DMS153 treated with DMSO at 0.1 percent for 48 hours (cell line): Measurements from ENCODE around the gene CCDC24.
A peak's percentile ranks its signal among the peaks of the same experiment; 100 is the strongest.

Source experiments
- DNase-seq: peaks from one replicate; lab custom pipeline; 2025; ENCODE audit not compliant: unreplicated experiment; lab: John Stamatoyannopoulos, UW

The CCDC24 gene

DNA sequence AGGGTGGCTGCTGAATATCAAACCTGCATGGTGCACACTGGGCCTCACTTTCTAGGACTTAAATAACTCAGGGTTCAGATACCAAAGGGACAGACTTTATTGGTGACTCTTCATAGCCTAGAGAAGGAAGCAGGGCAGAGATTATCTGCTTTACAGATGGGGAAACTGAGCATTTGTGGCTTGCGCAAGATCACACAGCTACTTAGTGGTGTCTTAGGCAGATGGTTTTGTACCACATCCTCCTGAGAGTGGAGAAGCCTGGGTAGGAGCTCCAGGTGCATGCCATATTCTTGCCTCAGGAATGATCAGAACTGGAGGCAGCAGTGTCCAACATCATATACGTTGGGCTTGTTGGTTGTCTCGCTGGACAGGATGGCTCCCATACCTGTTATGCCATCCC, 28.4 kb upstream of the CCDC24 start:
- no peak for DNase-seq

GRCh38 chr1:43963890-43964289, 27.5 kb upstream of the CCDC24 start:
- no peak for DNase-seq

DNA sequence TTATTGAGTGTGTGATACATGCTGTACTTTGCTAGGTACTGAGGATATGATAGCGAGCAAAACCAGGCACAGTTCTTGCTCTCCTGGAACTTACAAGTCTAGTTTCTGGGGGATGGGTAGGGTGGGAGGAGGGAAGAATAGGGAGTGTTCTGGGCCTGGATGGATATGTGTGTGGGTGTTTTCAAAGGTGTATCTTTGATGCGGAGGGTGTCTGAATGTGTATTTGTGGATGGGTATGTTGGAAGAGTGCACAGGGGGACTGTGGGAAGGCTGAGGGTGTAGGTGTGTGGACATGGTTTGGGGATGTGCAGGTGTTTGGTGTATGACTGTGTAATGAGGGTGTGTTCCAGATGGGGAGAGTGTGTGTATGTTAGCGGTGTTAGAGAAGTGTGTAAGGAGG, 26.1 kb upstream of the CCDC24 start:
- DNase-seq, result no peak

GRCh38 chr1:43968348-43968948, 23.0 kb upstream of the CCDC24 start:
- DNase-seq, result no peak

- DNase-seq, result no peak
Observed at GRCh38 chr1:43969416-43969745, 22.0 kb upstream of the CCDC24 start.

- DNase-seq, result peak; percentile 98
Observed at GRCh38 chr1:43969746-43970466, 21.5 kb upstream of the CCDC24 start, which contains the start of gene DPH2. DPH2 (plus strand) TSS chr1:43970010; CDS start chr1:43970176, 166 bp downstream.

- DNase-seq, result no peak
Observed at GRCh38 chr1:43970502-43970901, 20.9 kb upstream of the CCDC24 start.

- DNase-seq, result no peak
Observed at GRCh38 chr1:43970911-43971310, 20.5 kb upstream of the CCDC24 start.

- no peak for DNase-seq
Observed at GRCh38 chr1:43971336-43971980, 19.9 kb upstream of the CCDC24 start.

DNA sequence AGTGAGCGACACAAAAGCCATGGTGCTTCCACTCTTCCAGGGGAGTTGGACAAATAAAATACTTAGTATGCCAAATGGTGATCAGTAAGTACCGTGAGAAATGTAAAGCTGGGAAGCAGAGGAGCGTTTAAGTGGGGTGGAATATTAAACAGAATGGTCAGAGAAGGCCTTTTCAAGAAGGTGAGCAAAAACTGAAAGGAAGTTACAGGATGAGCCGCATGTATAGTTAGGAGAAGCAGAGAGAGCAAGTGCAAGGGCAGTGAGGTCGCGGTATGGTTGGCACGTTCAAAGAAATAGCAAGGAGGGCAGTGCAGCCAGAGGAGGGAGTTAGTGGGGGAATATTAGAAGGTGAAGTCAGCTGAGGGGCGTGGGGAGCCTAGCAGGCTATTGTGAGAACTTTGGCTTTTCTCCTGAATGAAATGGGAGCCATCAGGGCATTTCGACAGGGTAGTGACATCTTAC, 17.4 kb upstream of the CCDC24 start:
- no peak for DNase-seq

- peak; percentile 94 for DNase-seq
Observed at GRCh38 chr1:43974443-43975248, 16.8 kb upstream of the CCDC24 start, which contains the start of gene ATP6V0B. ATP6V0B (plus strand) TSS chr1:43974960; CDS start chr1:43975041, 81 bp downstream.

DNA sequence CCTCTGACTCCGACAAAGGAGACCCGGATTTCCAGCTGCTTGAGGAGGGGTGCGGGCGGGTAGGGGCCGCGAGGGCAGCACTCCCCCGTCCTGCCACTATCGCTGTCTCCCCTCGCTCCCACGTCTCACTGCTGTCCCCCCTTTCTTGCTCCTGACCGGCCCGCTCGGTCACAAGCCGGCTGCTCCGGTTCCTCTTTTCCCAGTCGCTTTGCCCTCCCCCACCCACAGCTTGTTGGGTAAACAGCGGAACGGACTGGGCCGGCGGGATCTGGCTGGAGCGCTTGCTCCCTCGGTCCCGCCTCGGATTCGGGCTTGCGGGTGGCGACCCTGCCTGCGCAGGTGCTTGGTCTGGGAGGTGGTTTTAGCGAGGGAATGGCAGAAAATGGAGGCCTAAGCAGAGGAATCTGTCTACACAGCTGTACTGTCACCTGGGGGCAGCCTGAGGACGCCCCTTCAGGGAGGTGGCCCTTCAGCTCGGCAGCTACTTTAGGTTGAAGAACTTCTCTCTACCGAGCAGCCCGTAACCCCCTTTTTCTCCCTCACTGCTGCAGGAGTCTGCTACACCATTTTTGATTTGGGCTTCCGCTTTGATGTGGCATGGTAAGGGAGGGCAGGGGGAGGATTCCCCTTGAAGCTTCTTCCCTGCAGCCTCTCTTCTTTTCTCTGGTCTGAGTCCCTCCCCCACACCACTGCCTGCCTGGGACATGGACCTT, 16.0 kb upstream of the CCDC24 start:
- no peak for DNase-seq

DNA sequence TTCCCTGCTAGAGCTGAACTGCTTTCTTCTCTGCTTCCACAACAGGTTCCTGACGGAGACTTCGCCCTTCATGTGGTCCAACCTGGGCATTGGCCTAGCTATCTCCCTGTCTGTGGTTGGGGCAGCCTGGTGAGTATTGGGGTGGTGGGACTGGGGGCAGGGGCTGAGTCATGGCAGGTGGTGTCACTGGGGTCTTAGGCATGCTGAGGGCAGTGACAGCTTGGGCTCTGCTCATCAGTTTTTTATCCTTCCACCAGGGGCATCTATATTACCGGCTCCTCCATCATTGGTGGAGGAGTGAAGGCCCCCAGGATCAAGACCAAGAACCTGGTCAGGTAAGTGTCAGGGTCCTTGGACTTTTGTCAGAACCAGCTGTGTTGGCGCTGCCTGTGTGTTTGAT, 15.4 kb upstream of the CCDC24 start:
- no peak for DNase-seq

- DNase-seq, result no peak
Observed at GRCh38 chr1:43976890-43977289, 14.5 kb upstream of the CCDC24 start.

GRCh38 chr1:43977376-43978263, 13.8 kb upstream of the CCDC24 start:
- no peak for DNase-seq

DNA sequence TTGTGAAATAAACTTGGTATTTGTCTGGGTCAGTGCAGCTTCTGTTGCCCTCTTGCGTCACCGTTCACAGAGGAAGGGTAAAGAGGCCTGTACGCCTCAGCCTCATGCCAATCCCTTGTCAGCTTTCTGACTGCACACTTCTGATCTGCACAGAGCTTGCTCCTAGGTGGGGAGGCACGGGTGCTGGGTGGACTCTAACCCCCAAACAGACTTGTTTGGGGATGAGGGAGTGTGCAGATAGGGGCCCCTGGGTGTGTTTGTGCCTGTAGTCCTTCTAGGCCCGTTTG, 13.2 kb upstream of the CCDC24 start:
- DNase-seq, result no peak

GRCh38 chr1:43978551-43979260, 12.7 kb upstream of the CCDC24 start, which contains the start of gene B4GALT2:
B4GALT2 (plus strand) TSS chr1:43979210; CDS start chr1:43981161, 1,951 bp downstream.
- peak; percentile 19 for DNase-seq

GRCh38 chr1:43979261-43979527, 12.2 kb upstream of the CCDC24 start:
- DNase-seq, result no peak

DNA sequence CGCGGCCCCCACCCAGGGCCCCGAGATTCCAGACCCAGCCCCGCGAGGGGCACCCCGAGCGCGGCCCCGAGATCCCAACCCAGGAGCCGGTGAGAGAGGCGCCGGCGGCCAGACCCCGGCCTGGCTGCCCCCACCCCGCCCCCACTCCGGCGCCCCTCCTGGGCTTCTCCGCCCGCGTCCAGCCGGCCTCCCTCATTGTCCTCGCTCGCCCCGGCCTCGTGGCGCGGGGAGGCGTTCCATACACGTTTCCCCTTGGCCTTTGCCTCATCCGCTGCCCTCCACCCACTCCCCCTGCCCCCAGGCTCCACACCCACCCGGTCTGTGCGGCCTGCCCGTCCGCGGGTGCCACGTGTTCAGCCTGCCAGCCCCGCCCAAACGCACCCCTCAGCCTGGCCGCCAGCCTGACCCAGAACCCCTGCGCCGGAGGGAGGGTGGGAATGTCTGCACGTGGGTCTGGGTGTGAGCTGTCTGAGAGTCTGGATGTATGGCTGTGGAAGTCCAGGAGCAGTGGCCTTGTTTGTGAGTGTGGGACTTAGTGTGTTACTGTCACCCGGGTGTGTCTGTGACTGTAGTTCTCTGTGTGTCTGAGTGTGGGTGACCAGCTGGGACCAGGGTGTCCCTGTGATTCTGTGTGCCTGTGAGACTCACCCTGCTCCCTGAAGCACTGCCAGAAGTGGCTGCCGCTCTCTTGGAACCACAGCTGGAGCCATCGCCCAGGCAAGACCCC, 11.7 kb upstream of the CCDC24 start:
- no peak for DNase-seq
